Karpas-422 (cell line): ENCODE measurements around the gene SCN4A. TPM values are rescaled to one million over a fixed set of nuclear protein-coding genes. Genes with fewer than 3 reads are reported as not detected.
"Not testable (repeated sequence)": the region's sequence is repeated elsewhere in the genome, so short reads cannot be mapped to it uniquely, and the experiment has no call there.

Experiments used
- DNase-seq: peaks from one replicate; pipeline ENCODE4 v3.0.0-alpha.2; 2015
- H2AFZ ChIP-seq: fragments of 200-600 bp; sonication (generic); 2 replicates; pipeline ENCODE4 v1.6.1; 2014; ENCODE audit warnings: antibody characterized with exemption, low read length, mixed read lengths
- H3K27ac ChIP-seq: fragments of 200-600 bp; sonication (generic); 2 replicates; pipeline ENCODE4 v1.5.1; 2014; ENCODE audit warnings: mild to moderate bottlenecking, low read length, moderate library complexity
- H3K27me3 ChIP-seq: fragments of 200-600 bp; sonication (generic); 2 replicates; pipeline ENCODE4 v1.6.1; 2014; ENCODE audit warnings: low read length, mixed read lengths
- H3K36me3 ChIP-seq: fragments of 200-600 bp; sonication (generic); 2 replicates; pipeline ENCODE4 v1.6.1; 2014; ENCODE audit warnings: low read length, mixed read lengths; ENCODE audit not compliant: insufficient read depth
- H3K4me1 ChIP-seq: fragments of 200-600 bp; sonication (generic); 2 replicates; pipeline ENCODE4 v1.6.1; 2014; ENCODE audit warnings: mild to moderate bottlenecking, low read length, mixed read lengths
- H3K4me2 ChIP-seq: fragments of 200-600 bp; sonication (generic); 2 replicates; pipeline ENCODE4 v1.6.1; 2014; ENCODE audit warnings: low read length, low read depth, mild to moderate bottlenecking; ENCODE audit not compliant: poor library complexity, severe bottlenecking
- H3K4me3 ChIP-seq: fragments of 200-600 bp; sonication (generic); 2 replicates; pipeline ENCODE4 v1.5.1; 2014; ENCODE audit warnings: mild to moderate bottlenecking, antibody characterized with exemption, low read length, mixed read lengths
- H3K79me2 ChIP-seq: fragments of 200-600 bp; sonication (generic); 2 replicates; pipeline ENCODE4 v1.6.1; 2014; ENCODE audit warnings: mild to moderate bottlenecking, low read length, mixed read lengths
- H3K9ac ChIP-seq: fragments of 200-600 bp; sonication (generic); 2 replicates; pipeline ENCODE4 v1.6.0; 2014; ENCODE audit warnings: low read length
- H3K9me2 ChIP-seq: fragments of 200-600 bp; sonication (generic), shearing (Covaris generic); replicated peaks from 2 replicates; pipeline ENCODE4 v1.6.0; 2014; ENCODE audit warnings: mild to moderate bottlenecking, low read length, moderate library complexity; ENCODE audit not compliant: insufficient read depth
- H3K9me3 ChIP-seq: fragments of 300-700, 200-600 bp; sonication (generic); 2 replicates; pipeline ENCODE4 v1.6.1; 2014; ENCODE audit warnings: low read length, mixed read lengths
- H4K20me1 ChIP-seq: fragments of 200-600 bp; sonication (generic); 2 replicates; pipeline ENCODE4 v1.6.1; 2014; ENCODE audit warnings: mild to moderate bottlenecking, antibody characterized with exemption, low read length, low read depth; ENCODE audit not compliant: insufficient read depth
- total RNA-seq: library from RNA; depleted of rRNA; stranded (reverse); fragments of >200 nt; shearing (Covaris generic); gene quantifications from 2 replicates; pipeline ENCODE4 v1.2.3, GENCODE V29; 2014; ENCODE audit warnings: low replicate concordance

Gene SCN4A
- total RNA-seq, 1 experiment from 2014 or later: 0.07 TPM

DNA sequence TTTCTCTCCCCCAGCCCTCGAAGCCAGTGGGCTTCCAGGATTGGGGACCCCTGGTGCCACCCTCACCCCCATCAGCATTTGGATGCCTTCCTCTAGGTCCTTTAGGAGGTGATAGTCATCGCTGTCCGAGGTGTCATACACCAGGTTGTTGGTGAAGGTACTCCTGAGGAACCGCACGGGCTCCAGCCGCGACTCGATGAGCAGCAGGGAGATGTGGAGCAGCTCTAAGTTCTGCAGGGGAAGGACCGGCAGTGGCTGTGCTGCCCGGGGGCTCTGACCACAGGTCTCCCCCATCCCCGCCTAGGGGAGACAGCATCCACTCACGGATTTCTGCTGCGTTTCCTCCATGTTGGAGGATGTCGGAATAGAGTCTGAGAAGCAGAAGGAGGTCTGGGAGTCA is 62.6 kb downstream of the SCN4A start:
- no peak overlapping the region for H3K9ac ChIP-seq
- H3K4me2 ChIP-seq: no peak overlapping the region
- H3K27ac ChIP-seq: no peak overlapping the region
- no peaks in the 10 kb centered on the region for H4K20me1 ChIP-seq
- no peaks in the 10 kb centered on the region for H3K27me3 ChIP-seq
- H3K9me3 ChIP-seq: no peaks in the 10 kb centered on the region
- H3K9me2 ChIP-seq: no peaks in the 10 kb centered on the region
- no peak overlapping the region for H3K4me3 ChIP-seq
- H3K36me3 ChIP-seq: no peaks in the 10 kb centered on the region
- DNase-seq: no peak
- no peak overlapping the region for H2AFZ ChIP-seq
- H3K79me2 ChIP-seq: no peaks in the 10 kb centered on the region
- H3K4me1 ChIP-seq: peaks cover 10% of the 10 kb centered on the region

- H3K27me3 ChIP-seq, H2AFZ ChIP-seq, DNase-seq, H3K9me3 ChIP-seq, H3K79me2 ChIP-seq, H3K27ac ChIP-seq, H3K4me2 ChIP-seq, H3K4me1 ChIP-seq, H3K9ac ChIP-seq, H3K4me3 ChIP-seq, H3K9me2 ChIP-seq, H3K36me3 ChIP-seq, H4K20me1 ChIP-seq: not testable (repeated sequence)
These were observed 63.1 kb downstream of the SCN4A start for GRCh38 chr17:63909586-63909985.

- H3K9ac ChIP-seq, H3K4me3 ChIP-seq, H3K9me2 ChIP-seq, H3K36me3 ChIP-seq, H3K27ac ChIP-seq, H4K20me1 ChIP-seq, H3K9me3 ChIP-seq, H2AFZ ChIP-seq, H3K4me2 ChIP-seq, H3K79me2 ChIP-seq, H3K4me1 ChIP-seq, H3K27me3 ChIP-seq: not testable (repeated sequence)
- DNase-seq: peak; percentile 57
These were observed 65.4 kb downstream of the SCN4A start for GRCh38 chr17:63907161-63907778.

DNA sequence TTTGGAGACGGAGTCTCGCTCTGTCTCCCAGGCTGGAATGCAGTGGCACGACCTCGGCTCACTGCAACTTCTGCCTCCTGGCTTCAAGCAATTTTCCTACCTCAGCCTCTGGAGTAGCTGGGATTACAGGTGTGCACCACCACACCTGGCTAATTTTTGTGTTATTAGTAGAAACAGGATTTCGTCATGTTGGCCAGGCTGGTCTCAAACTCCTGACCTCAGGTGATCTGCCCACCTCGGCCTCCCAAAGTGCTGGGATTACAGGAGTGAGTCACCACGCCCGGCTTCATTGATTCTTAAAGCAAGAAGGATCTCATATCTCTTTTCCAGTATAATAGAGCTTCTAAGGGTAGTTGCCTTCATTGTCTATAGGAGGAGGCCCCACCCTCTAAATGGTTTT is 67.9 kb downstream of the SCN4A start:
- H3K36me3 ChIP-seq, H3K9ac ChIP-seq, H3K9me3 ChIP-seq, H3K27me3 ChIP-seq, H4K20me1 ChIP-seq, DNase-seq, H3K9me2 ChIP-seq, H3K27ac ChIP-seq, H2AFZ ChIP-seq, H3K4me2 ChIP-seq, H3K4me3 ChIP-seq, H3K79me2 ChIP-seq, H3K4me1 ChIP-seq: not testable (repeated sequence)

DNA sequence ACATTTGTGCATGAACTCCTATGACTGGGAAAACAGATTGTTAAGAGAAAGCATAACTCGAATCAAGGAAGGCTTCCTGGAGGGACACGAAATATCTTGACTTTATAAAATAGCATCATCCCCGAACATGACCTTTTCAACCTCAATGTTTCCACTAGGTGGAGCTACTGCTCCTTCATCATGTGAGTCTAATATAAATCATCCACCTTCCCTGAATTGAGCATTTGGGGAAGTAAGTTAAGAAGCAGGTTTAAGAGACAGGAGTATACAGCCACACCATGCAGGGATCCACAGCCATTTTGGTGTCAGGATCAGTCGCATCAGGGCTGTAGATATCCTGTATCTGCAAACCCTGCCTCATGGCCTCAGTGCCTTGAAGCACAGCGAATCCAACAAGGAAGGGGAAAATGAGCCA is 68.9 kb downstream of the SCN4A start:
- not testable (repeated sequence) for H3K27ac ChIP-seq, H3K27me3 ChIP-seq, H3K4me3 ChIP-seq, H3K4me1 ChIP-seq, H2AFZ ChIP-seq, H3K9me2 ChIP-seq, H3K9me3 ChIP-seq, H3K79me2 ChIP-seq, H3K36me3 ChIP-seq, H3K4me2 ChIP-seq, H3K9ac ChIP-seq, H4K20me1 ChIP-seq, DNase-seq

DNA sequence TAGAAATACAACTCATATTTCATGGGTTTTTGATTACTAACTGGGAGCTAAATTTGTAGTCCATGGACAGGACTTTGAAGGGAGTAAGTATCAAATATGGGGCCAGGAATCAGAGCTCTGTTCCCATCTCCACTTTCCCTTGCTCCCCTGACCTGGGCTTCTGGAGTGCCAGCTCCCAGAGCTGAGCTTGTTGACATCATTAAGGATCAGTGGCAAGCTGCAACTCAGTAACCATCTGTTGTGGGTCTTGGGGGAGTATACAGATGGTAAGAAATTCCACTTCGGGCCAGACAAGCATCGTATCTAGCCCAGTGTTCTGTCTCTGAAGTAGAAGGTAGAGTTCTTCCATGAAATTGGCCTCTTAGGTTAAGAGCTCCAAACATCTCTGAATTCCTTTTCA is 70.7 kb downstream of the SCN4A start:
- not testable (repeated sequence) for H3K4me2 ChIP-seq, H3K9me2 ChIP-seq, H3K79me2 ChIP-seq, H3K9ac ChIP-seq, H3K9me3 ChIP-seq, H3K4me3 ChIP-seq, DNase-seq, H2AFZ ChIP-seq, H3K27me3 ChIP-seq, H3K4me1 ChIP-seq, H3K27ac ChIP-seq, H4K20me1 ChIP-seq, H3K36me3 ChIP-seq

DNA sequence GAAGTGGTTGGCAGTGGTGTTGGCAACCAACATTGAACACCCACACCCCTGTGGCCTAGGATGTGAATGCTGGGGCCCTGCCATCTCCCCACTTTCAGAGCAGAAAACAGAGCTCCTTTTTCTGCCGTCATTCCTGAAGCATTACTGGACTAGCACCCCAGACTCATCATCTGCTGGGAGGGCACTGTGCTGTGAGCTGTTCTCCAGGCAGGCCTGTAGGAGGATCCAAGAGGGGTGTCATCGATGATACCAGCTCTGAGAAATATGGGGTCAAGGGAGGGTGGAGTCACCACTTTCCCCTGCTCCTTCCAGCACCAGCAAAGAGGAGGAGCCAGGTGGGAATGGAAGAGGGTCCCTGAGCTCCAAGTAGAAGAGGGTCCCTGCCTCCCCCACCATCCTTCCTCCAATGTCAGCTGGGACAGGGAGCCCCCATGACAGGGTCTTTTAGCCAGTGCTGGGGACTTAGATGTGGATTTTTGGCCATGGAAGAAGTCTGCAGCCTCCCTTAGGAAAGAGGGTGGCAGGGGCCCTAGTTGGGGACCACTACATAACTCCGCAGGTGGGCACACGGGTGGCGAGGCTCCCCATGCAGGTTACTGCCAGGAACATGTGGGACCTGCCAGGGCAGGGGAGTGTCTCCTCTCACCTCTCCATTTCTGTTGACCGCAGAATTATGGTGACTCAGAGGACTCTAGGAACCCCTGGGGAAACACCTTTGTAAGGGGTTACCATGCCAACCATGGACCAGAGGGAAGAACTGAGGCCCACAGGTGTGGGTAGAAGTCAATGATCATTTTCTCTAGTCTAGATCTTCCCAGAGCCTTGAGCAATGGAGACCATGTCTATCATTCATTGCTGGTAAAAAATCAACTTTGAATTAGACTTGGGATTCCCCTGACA is 73.6 kb downstream of the SCN4A start:
- not testable (repeated sequence) for H4K20me1 ChIP-seq, DNase-seq, H3K9me2 ChIP-seq, H3K27me3 ChIP-seq, H3K4me2 ChIP-seq, H3K4me1 ChIP-seq, H3K9ac ChIP-seq, H3K36me3 ChIP-seq, H2AFZ ChIP-seq, H3K79me2 ChIP-seq, H3K9me3 ChIP-seq, H3K4me3 ChIP-seq, H3K27ac ChIP-seq

GRCh38 chr17:63896524-63897354 is 76.0 kb downstream of the SCN4A start, which contains the start of gene CSH1:
TSS of gene CSH1 (minus strand) at chr17:63896574. CDS start at chr17:63896511, 63 bp downstream.
- H3K36me3 ChIP-seq, H2AFZ ChIP-seq, H3K9ac ChIP-seq, H3K27ac ChIP-seq, DNase-seq, H3K4me1 ChIP-seq, H4K20me1 ChIP-seq, H3K9me3 ChIP-seq, H3K79me2 ChIP-seq, H3K9me2 ChIP-seq, H3K27me3 ChIP-seq, H3K4me2 ChIP-seq, H3K4me3 ChIP-seq: not testable (repeated sequence)
